MCF 10A (cell line): ENCODE measurements around the gene RGCC. TPM values are rescaled to one million over a fixed set of nuclear protein-coding genes. Genes with fewer than 3 reads are reported as not detected.

Experiments
- BruUV-seq: library from RNA; stranded (reverse); fragments of 400-500 nt; replicated peaks from 2 replicates; lab custom pipeline; 2021; lab: Mats Ljungman, UMichigan
- CTCF ChIA-PET: fragments of 300-600 bp; sonication (Branson Sonifier 250); formaldehyde crosslinking; extraction: SDS; loops from one replicate; lab custom pipeline; 2021; ENCODE audit warnings: antibody characterized with exemption, inconsistent platforms; lab: Yijun Ruan, JAX
- POLR2A ChIA-PET: fragments of 300-600, 350-650 bp; sonication (Branson Sonifier 250); formaldehyde crosslinking; extraction: SDS; loops from one replicate; lab custom pipeline; 2020; ENCODE audit warnings: antibody characterized with exemption, inconsistent platforms; lab: Yijun Ruan, JAX
- DNase-seq: peaks from one replicate; pipeline ENCODE4 v3.0.0-alpha.2; 2018; ENCODE audit not compliant: unreplicated experiment
- H3K27ac Mint-ChIP-seq: one replicate; pipeline ENCODE4 v1.8.0; 2022; ENCODE audit warnings: mild to moderate bottlenecking, low read depth, mixed read lengths; ENCODE audit not compliant: unreplicated experiment
- H3K27me3 Mint-ChIP-seq: one replicate; pipeline ENCODE4 v1.8.0; 2022; ENCODE audit warnings: mixed read lengths; ENCODE audit not compliant: insufficient read depth, unreplicated experiment
- H3K36me3 Mint-ChIP-seq: one replicate; pipeline ENCODE4 v1.8.0; 2022; ENCODE audit warnings: mild to moderate bottlenecking, moderate library complexity, mixed read lengths; ENCODE audit not compliant: insufficient read depth, unreplicated experiment
- H3K4me1 Mint-ChIP-seq: one replicate; pipeline ENCODE4 v1.8.0; 2022; ENCODE audit warnings: mixed read lengths; ENCODE audit not compliant: insufficient read depth, unreplicated experiment
- H3K4me3 Mint-ChIP-seq: one replicate; pipeline ENCODE4 v1.8.0; 2022; ENCODE audit warnings: mild to moderate bottlenecking, moderate library complexity, mixed read lengths; ENCODE audit not compliant: unreplicated experiment
- H3K9me3 Mint-ChIP-seq: one replicate; pipeline ENCODE4 v1.8.0; 2022; ENCODE audit warnings: mixed read lengths; ENCODE audit not compliant: unreplicated experiment
- intact Hi-C: fragments of 100-400 bp; cut with micrococcal nuclease; formaldehyde crosslinking; loops from 2 replicates; pipeline ENCODE4 v1.14.1; 2022
- total RNA-seq: library from RNA; stranded (reverse); gene quantifications from 2 replicates; pipeline ENCODE4 v1.2.3, GENCODE V29; 2022
- TF ChIP-seq, protein P1 (sequence below): fragments of 200-600 bp; IDR thresholded peaks from one replicate; pipeline ENCODE4 v1.8.0; 2022; ENCODE audit warnings: antibody characterized with exemption, mild to moderate bottlenecking; ENCODE audit not compliant: unreplicated experiment

Gene RGCC
- total RNA-seq, 1 experiment from 2014 or later = 3.7 TPM

DNA sequence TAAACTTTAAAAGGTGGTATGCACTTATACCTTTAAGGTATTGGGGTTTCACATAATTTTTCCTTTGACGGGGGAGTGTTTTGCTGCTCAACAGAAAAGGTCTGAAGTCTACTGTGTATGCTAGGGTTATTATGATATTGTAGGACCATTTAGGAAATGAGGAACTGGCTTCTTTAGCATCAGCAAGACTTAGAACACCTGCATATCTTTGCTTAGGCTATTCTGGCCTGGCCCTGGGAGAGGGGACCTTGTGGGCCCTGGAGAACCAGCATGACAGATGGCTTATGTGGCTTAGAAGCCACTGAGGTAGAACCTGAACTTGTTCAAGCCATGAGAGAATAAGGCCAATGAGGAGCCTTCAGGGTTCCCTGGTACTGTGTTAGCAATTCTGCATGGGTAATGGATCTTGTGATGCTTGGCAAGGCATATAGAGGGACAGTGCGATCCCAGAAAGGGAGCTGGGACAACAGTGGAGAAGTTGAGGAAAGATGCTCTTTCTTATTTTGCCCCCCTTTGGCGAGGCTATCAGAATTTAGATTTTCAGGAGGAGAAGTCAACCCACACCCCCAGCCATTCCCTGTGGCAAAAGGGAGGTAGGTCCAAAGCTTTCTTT lies 4.3 kb downstream of the RGCC start:
- CTCF ChIA-PET = interaction anchor here (1.0 kb wide), 1 partner anchor 192 kb away, joined by 3 read pairs; no protein-coding TSS in a partner anchor
- peaks cover 24% of the 10 kb centered on the region for H3K4me1 Mint-ChIP-seq
- H3K4me3 Mint-ChIP-seq = no peak overlapping the region
- H3K27ac Mint-ChIP-seq = no peak overlapping the region
- no peaks in the 10 kb centered on the region for H3K9me3 Mint-ChIP-seq
- no TSS peak for BruUV-seq
- no peaks in the 10 kb centered on the region for H3K36me3 Mint-ChIP-seq
- TF ChIP-seq, protein P1, sequence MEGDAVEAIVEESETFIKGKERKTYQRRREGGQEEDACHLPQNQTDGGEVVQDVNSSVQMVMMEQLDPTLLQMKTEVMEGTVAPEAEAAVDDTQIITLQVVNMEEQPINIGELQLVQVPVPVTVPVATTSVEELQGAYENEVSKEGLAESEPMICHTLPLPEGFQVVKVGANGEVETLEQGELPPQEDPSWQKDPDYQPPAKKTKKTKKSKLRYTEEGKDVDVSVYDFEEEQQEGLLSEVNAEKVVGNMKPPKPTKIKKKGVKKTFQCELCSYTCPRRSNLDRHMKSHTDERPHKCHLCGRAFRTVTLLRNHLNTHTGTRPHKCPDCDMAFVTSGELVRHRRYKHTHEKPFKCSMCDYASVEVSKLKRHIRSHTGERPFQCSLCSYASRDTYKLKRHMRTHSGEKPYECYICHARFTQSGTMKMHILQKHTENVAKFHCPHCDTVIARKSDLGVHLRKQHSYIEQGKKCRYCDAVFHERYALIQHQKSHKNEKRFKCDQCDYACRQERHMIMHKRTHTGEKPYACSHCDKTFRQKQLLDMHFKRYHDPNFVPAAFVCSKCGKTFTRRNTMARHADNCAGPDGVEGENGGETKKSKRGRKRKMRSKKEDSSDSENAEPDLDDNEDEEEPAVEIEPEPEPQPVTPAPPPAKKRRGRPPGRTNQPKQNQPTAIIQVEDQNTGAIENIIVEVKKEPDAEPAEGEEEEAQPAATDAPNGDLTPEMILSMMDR = no peak
- no peaks in the 10 kb centered on the region for H3K27me3 Mint-ChIP-seq
- no peak for DNase-seq
- intact Hi-C loops = no loop called here
- POLR2A ChIA-PET = interaction anchor here (0.5 kb wide), 1 partner anchor 1810 kb away, joined by 3 read pairs; no protein-coding TSS in a partner anchor

DNA sequence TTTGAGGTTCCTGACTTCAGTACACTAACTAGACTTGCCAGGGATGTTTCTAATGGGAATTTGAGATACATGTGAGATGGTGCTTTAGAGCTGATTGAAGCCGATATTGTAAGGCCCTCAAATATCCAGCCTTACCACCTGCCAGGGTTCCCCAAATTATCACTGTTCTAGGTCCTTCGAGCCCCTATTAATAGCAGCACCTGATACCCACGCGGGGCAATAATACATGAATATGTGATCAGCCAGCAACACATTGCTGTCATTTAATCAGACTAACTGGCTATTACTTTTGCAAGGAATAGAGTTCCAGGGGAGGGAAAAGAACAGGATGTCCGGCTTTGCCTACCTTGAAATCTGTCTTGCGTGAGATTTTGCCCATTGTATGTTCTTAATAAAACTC lies 5.1 kb downstream of the RGCC start:
- Mint-ChIP-seq H3K4me1 (peaks cover 28% of the 10 kb centered on the region), H3K27me3 (no peaks in the 10 kb centered on the region), H3K9me3 (no peaks in the 10 kb centered on the region), H3K27ac (no peak overlapping the region), H3K4me3 (no peak overlapping the region), H3K36me3 (peaks cover 1% of the 10 kb centered on the region)
- intact Hi-C loops = no loop called here
- TF ChIP-seq, protein P1 = no peak
- BruUV-seq = no TSS peak
- POLR2A ChIA-PET = interaction anchor here (0.5 kb wide), 1 partner anchor 1810 kb away, joined by 3 read pairs; no protein-coding TSS in a partner anchor
- DNase-seq = no peak
- CTCF ChIA-PET = interaction anchor here (0.7 to 1.0 kb wide), 3 partner anchors 87 to 191 kb away, joined by 3 read pairs; no protein-coding TSS in a partner anchor

DNA sequence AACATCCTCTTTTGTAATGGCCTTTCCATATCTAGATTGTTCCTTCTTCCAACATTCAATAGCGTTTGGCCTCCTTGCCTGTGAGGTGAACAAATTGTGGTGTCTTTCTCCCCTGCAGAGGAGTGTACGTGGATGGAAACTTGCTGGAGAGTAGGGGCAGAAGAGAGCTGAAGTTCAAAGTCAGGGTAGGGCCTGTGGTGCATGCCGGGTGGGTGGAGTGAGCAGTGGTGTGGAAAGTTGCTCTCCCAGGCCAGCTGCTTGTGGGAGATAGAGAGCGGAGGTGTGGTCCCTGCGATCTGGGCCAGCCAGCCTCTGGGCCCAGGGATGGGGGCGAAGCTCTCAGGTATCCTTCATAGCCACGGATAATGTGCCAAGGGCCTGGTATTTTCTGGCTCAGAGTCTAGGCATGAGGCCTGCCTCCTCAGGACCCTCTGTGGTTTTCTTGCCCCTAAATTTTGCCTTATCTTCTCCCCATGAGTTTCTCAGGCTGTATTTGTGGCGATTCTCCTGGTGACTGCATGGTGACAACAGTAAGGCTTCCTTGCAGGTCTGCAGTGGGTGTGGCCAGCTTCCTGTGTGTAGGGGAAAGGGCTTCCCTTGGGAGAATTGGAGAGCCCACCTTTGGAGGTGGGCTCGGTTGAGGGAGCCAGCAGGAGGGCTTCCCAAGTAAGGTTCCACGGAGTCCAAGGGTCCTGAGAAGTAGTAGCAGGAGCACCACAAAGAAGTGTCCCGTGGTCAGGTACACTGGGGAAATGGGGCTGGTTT lies 6.7 kb downstream of the RGCC start:
- H3K27me3 Mint-ChIP-seq = no peaks in the 10 kb centered on the region
- CTCF ChIA-PET = no interaction called here
- intact Hi-C loops = no loop called here

More for the DNA sequence above, 6.7 kb downstream of the RGCC start:
- Mint-ChIP-seq H3K4me1 (peaks cover 25% of the 10 kb centered on the region), H3K27ac (no peak overlapping the region), H3K9me3 (no peaks in the 10 kb centered on the region), H3K36me3 (peaks cover 17% of the 10 kb centered on the region), H3K4me3 (no peak overlapping the region)
- TF ChIP-seq, protein P1 = no peak
- BruUV-seq = no TSS peak
- POLR2A ChIA-PET = no interaction called here
- DNase-seq = no peak
